ENCODE results near the gene SPON2. TPM values are rescaled to one million over a fixed set of nuclear protein-coding genes. Genes with fewer than 3 reads are reported as not detected.
A peak's percentile ranks its signal among the peaks of the same experiment; 100 is the strongest.
"Not testable (repeated sequence)": the region's sequence is repeated elsewhere in the genome, so short reads cannot be mapped to it uniquely, and the experiment has no call there.

The SPON2 gene
- total RNA-seq, 1 donor, result 21.1 TPM

DNA sequence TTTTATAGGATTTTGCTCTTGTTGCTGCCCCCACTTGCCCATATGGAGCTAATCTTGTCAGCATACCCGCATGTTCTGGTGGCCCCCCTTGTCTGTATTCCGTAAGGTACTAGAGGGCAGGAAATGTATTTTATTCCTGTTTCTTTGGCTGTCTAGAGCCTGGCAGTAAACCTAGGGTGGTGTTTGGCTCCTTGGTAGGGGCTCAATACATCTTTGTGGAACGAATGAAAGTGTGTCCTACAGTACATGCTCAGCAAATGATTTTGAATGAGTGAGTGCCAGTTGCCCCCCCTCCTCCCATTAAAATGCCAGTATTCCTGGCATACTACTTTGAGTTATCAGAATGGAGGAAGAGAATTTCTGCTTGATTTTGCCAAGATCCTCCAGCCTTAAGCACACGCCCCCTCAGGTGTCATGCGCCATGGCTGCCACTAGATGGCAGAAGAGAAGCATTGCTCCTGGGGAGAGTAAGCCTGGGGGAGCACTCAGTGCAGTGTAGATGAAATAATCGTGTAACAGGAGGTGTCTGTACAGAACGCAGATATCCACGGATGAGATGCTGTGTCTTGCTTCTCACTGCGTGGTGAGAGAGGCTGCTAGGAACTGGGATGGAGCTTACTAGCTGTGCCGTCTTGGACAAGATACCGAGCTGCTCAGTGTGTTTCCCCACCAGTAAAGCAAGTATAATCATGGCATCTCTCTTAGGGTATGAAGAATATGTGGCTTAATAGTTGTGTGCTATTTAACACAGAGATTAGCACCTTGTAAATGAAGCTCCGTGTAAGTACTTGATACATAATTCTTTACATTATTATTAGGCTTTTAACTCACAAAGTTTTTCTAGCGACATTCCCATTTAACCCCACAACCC is 41.8 kb downstream of the SPON2 start:
- TF ChIP-seq CTCF (IDR thresholded peaks at IDR 0.05; ENCODE audit: insufficient read depth, low read length), result peak; percentile 100
- no peak overlapping the region for H3K4me3 ChIP-seq (ENCODE audit: low read depth, low read length)
- peak; percentile 88 for DNase-seq (ENCODE audit: low read depth)

- DNase-seq (ENCODE audit: low read depth), result peak; percentile 51
- H3K4me3 ChIP-seq (ENCODE audit: low read depth, low read length), result no peak overlapping the region
- peak; percentile 5 for TF ChIP-seq CTCF (IDR thresholded peaks at IDR 0.05; ENCODE audit: insufficient read depth, low read length)
These were observed 45.9 kb downstream of the SPON2 start for GRCh38 chr4:1126506-1126905.

GRCh38 chr4:1125466-1125865 is 46.9 kb downstream of the SPON2 start:
- not testable (repeated sequence) for H3K4me3 ChIP-seq (ENCODE audit: low read depth, low read length); DNase-seq (ENCODE audit: low read depth)

GRCh38 chr4:1124818-1125217 is 47.6 kb downstream of the SPON2 start:
- H3K4me3 ChIP-seq (ENCODE audit: low read depth, low read length), result no peak overlapping the region
- DNase-seq (ENCODE audit: low read depth), result no peak
- TF ChIP-seq CTCF (IDR thresholded peaks at IDR 0.05; ENCODE audit: insufficient read depth, low read length), result no peak

GRCh38 chr4:1122505-1122904 is 49.9 kb downstream of the SPON2 start:
- DNase-seq (ENCODE audit: low read depth), result peak; percentile 18
- H3K4me3 ChIP-seq (ENCODE audit: low read depth, low read length), result no peak overlapping the region
- TF ChIP-seq CTCF (IDR thresholded peaks at IDR 0.05; ENCODE audit: insufficient read depth, low read length), result no peak

Small RNAs within 50 kb of the gene (small RNA-seq; reads per million reads assigned to genes)
- not detected for gene RF00554

Other genes starting within 250 kb of the SPON2 start
- gene GAK, start 240.3 kb downstream of the SPON2 start, total RNA-seq (ENCODE audit: low replicate concordance), result 49.4 and 66.9 TPM in 2 replicates
- 5.6 and 13.8 TPM in 2 replicates for gene TMEM175, start 240.1 kb downstream of the SPON2 start, total RNA-seq (ENCODE audit: low replicate concordance)
- gene DGKQ, start 199.0 kb downstream of the SPON2 start, total RNA-seq (ENCODE audit: low replicate concordance), result 9.9 and 13.7 TPM in 2 replicates
- gene IDUA, start 185.5 kb downstream of the SPON2 start, total RNA-seq (ENCODE audit: low replicate concordance), result 20.3 and 21.7 TPM in 2 replicates
- 0.27 TPM in 1 of 2 replicates, not detected in the other for gene SLC26A1, start 179.2 kb downstream of the SPON2 start, total RNA-seq (ENCODE audit: low replicate concordance)
- gene FGFRL1, start 161.0 kb downstream of the SPON2 start, total RNA-seq (ENCODE audit: low replicate concordance), result 14.1 and 27.4 TPM in 2 replicates
- gene RNF212, start 59.0 kb downstream of the SPON2 start, total RNA-seq (ENCODE audit: low replicate concordance), result 2.8 and 6.9 TPM in 2 replicates
- 141 and 191 TPM in 2 replicates for gene CTBP1, start 76.5 kb upstream of the SPON2 start, total RNA-seq (ENCODE audit: low replicate concordance)
- 54.8 and 98.0 TPM in 2 replicates for gene MAEA, start 117.3 kb upstream of the SPON2 start, total RNA-seq (ENCODE audit: low replicate concordance)
- 8.7 and 32.2 TPM in 2 replicates for gene UVSSA, start 174.6 kb upstream of the SPON2 start, total RNA-seq (ENCODE audit: low replicate concordance)
- not detected in 2 replicates for gene NKX1-1, start 233.9 kb upstream of the SPON2 start, total RNA-seq (ENCODE audit: low replicate concordance)

All from fibroblast of the aortic adventitia (primary cell).